Measurements from ENCODE around the gene DMXL1.

DMXL1 gene

DNA sequence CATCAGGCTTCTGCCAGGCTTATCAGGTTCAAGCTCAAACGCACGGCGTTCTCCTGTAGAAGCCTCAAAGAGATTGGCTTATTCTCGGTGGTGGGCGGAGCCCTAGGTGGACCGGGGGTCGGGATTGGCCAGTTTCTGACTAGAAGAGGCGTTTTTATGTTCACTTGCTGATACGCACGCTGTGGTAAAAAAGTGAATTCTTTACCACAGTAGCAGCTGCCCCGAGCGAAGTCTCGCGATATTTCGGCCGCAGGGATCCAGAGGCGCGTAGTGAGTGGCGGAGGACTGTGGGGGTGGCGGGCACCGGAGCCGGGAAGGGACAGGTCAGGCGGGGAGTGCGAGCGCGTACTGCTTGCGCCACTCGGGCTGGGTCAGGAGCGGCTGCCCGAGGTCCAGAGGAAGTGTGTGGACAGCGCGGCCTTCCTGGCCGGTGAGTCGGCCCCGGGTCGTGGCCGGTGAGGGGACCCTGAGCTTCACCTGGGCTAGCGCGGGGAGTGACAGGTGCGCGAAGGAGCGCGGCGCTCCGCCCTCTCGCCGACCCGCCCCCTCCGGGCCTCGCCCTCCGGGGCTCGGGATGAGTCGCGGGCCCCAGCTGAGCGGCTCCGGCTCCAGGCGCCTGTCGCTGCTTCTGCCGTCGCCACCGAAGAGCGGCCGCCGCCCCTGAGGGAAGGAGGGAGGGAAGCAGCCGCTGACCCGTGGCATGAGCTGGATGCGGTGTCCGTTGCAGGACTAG is at the start of gene DMXL1:
TSS of gene DMXL1 (plus strand) at position 260 of the 733 bp plus-strand sequence. CDS start 483 bp downstream, outside the sequence.
- TF ChIP-seq POLR2A (IDR thresholded peaks at IDR 0.05; ENCODE audit: low read length) = peak; percentile 88
- no peak for TF ChIP-seq GATA1 (IDR thresholded peaks at IDR 0.05; ENCODE audit: low read depth, low read length)
- DNase-seq = peak; percentile 99 to 100

DNA sequence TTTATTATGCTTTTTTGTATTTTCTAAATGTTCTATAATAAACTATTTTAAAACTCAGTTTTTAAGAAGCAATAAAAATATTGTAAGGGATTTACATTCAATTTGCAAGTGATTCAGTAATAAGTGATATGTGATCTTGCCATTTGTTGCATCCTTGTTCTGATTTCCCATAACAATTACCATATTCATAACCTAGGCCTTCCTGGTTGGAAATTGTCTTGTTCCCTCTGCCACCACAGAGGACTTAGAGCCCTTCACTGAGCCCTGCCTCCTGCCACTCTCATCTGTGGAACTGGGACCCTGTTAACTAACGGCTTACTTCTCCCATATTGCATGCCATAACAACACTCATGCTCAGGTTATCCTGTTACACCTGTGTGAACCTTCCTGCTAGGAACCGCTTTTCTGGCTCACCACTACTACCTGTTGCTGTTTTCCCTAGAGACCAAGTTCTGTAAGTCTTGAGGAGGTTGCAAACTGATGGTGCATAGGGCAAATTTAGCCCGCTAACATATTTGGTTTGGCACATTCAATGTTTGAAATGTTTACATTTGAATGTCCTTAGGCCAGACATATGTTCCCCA is 49.6 kb upstream of the DMXL1 start:
- TF ChIP-seq POLR2A (IDR thresholded peaks at IDR 0.05; ENCODE audit: low read length) (no peak), GATA1 (IDR thresholded peaks at IDR 0.05; ENCODE audit: low read depth, low read length) (no peak)
- DNase-seq = no peak

- peak; percentile 40 to 46 for DNase-seq
Observed at GRCh38 chr5:119022017-119022745, 48.7 kb upstream of the DMXL1 start.

DNA sequence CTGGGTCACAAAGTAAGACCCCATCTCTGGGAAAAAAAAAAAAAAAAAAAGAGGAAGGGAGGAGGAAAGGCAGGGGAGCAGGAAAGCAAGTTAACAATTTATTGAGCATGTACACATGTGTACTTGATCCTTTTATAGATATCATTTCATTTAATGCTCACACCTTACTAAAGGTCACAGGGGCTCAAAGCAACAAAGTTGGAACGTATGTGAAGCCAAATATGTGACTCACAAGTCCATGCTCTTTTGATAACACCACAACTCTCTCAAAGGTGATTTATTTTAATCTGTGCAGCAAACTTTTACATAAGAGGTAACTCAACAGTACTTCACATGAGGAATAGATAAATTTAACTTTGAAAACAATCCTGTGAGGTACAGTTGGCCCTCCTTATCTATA is 48.1 kb upstream of the DMXL1 start:
- DNase-seq = no peak
- TF ChIP-seq GATA1 (IDR thresholded peaks at IDR 0.05; ENCODE audit: low read depth, low read length) = no peak
- TF ChIP-seq POLR2A (IDR thresholded peaks at IDR 0.05; ENCODE audit: low read length) = no peak

More at GRCh38 chr5:119022017-119022745, 48.7 kb upstream of the DMXL1 start:
- TF ChIP-seq GATA1 (IDR thresholded peaks at IDR 0.05; ENCODE audit: low read depth, low read length) (no peak), POLR2A (IDR thresholded peaks at IDR 0.05; ENCODE audit: low read length) (no peak)

DNA sequence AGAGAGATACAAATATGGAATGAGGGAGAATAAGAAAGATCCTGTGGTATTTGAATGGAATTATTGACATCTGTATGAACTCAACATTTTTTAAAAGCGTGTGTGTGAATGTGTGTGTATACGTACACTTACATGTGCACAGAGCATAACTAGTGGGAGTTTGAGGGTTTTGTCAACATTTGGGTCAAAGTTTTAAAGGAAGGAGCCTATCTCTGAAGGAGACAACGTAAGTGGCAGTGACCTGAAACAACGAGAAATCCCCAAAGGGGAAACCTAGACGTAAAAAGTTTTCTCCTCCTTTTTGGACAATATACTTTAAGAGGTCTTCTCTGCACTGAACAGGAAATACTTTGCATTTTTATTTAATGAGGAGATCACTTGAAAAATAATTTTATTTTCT is 42.3 kb upstream of the DMXL1 start:
- no peak for DNase-seq
- TF ChIP-seq POLR2A (IDR thresholded peaks at IDR 0.05; ENCODE audit: low read length) (no peak), GATA1 (IDR thresholded peaks at IDR 0.05; ENCODE audit: low read depth, low read length) (no peak)

DNA sequence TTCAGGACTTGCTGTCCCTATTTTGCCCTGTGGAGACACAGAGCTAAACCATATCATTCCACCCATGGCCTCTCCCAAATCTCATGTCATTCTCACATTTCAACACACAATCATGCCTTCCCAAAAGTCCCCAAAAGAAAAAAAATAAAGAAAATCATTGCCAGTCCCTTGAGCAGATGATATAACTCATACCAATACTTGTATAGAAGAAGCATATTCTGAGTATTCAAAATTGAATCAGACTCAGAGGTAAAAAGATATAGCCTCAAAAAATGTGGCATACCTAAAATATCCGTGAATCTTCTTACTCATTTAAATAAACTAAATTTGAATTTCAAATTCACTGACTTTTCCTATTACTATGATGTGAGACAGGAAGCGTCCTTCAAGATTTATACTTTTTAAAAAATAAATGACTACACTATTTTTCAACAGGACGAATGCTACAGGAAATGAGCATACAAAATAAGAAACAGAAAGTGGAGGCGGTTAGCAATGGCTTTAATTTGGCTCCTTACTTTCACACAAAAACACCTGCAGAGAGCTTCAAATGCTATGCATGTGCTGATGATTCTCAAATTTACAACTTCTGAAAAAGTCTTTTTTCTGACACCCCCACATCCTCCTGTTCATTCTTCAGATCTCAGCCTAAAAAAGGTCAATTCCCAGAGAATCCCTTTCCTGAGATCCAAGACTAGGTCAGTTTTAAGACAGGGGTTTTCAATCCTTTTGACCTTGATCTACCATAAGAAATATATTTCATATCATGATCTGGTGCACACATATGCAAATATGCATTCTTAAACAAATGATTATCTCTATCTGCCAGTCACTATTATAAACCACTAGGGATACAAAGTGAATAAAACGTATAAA is 39.6 kb upstream of the DMXL1 start:
- no peak for DNase-seq
- TF ChIP-seq GATA1 (IDR thresholded peaks at IDR 0.05; ENCODE audit: low read depth, low read length) = no peak
- no peak for TF ChIP-seq POLR2A (IDR thresholded peaks at IDR 0.05; ENCODE audit: low read length)

GRCh38 chr5:119031905-119032304 is 39.0 kb upstream of the DMXL1 start:
- peak in 1 of 2 experiments; percentile 5 for DNase-seq
- TF ChIP-seq GATA1 (IDR thresholded peaks at IDR 0.05; ENCODE audit: low read depth, low read length) (no peak), POLR2A (IDR thresholded peaks at IDR 0.05; ENCODE audit: low read length) (no peak)

DNA sequence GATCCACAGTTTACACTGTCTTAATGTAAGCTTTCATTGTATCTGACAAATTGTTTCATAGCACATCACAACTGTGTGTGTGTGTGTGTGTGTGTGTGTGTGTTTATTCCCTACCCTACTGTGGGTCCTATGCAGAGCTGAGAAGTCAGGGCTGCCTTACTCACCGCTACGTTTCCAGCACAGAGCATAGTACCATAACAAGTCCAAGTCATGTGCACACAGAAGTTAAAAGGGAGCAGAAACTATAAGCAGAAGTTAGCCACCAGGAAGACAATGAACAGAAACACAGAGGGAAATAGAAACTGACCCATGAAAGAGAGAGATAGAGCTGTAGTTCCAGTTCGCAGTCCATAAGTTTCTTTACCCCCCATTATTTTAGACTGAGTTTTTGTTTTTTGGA is 38.2 kb upstream of the DMXL1 start:
- DNase-seq = no peak
- no peak for TF ChIP-seq GATA1 (IDR thresholded peaks at IDR 0.05; ENCODE audit: low read depth, low read length)
- TF ChIP-seq POLR2A (IDR thresholded peaks at IDR 0.05; ENCODE audit: low read length) = no peak

GRCh38 chr5:119033135-119033534 is 37.8 kb upstream of the DMXL1 start:
- TF ChIP-seq GATA1 (IDR thresholded peaks at IDR 0.05; ENCODE audit: low read depth, low read length) (no peak), POLR2A (IDR thresholded peaks at IDR 0.05; ENCODE audit: low read length) (no peak)

DNA sequence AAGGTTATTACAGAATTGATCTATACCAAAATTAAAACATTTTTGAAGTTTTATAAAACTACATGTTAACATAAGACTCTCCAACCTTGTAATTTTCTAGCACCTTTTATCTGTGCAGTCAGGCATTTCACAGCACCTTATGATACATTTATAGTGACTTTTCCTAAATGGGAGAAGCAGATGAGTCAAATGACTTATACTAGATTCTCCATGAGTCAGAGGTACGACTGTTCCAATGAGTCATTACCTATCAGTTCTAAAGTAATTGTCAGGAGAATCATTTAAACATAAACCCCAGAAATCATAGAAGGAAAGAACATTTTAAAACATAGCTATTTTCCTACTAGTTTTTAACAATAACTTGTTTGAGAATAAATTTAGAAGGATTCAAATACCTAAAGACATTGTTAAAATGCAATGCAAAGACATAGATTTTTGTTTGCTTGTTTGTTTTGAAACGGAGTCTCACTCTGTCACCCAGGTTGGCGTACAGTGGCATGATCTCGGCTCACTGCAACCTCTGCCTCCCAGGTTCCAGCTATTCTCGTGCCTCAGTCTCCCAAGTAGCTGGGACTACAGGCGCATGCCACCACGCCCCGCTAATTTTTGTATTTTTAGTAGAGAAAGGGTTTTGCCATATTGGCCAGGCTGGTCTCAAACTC is 34.7 kb upstream of the DMXL1 start:
- DNase-seq = peak in 1 of 2 experiments; percentile 11
- TF ChIP-seq GATA1 (IDR thresholded peaks at IDR 0.05; ENCODE audit: low read depth, low read length) (no peak), POLR2A (IDR thresholded peaks at IDR 0.05; ENCODE audit: low read length) (no peak)

More at GRCh38 chr5:119033135-119033534, 37.8 kb upstream of the DMXL1 start:
- no peak for DNase-seq

GRCh38 chr5:119037496-119038215 is 33.2 kb upstream of the DMXL1 start:
- TF ChIP-seq GATA1 (IDR thresholded peaks at IDR 0.05; ENCODE audit: low read depth, low read length) (no peak), POLR2A (IDR thresholded peaks at IDR 0.05; ENCODE audit: low read length) (no peak)
- no peak for DNase-seq

DNA sequence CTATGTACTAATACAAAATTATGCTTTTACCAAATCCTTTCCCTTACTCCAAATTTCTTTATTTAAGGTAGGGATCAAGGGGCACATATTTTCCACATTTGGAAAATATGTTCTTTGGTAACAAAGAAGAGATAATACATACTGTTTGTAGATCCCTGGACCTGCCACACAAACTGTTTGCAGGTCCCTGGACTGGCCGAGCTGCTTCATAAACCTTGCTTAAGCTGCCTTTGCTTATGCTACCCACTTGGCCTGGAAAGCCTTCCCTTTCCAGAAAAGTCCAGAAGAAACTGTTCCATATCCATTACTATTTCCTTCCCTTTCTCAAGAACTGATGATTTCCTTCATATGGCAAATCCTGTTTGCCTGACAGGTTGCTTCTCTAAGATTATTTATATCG is 22.6 kb upstream of the DMXL1 start:
- no peak for DNase-seq
- TF ChIP-seq GATA1 (IDR thresholded peaks at IDR 0.05; ENCODE audit: low read depth, low read length) (no peak), POLR2A (IDR thresholded peaks at IDR 0.05; ENCODE audit: low read length) (no peak)

Measured in erythroblast (primary cell).